DMS53 treated with DMSO at 0.1 percent for 48 hours (cell line): ENCODE measurements around the gene RNF181.
A peak's percentile ranks its signal among the peaks of the same experiment; 100 is the strongest.
"Not testable (repeated sequence)": the region's sequence is repeated elsewhere in the genome, so short reads cannot be mapped to it uniquely, and the experiment has no call there.

ENCODE experiments used
- DNase-seq: peaks from one replicate; lab custom pipeline; 2025; ENCODE audit not compliant: unreplicated experiment; lab: John Stamatoyannopoulos, UW

Gene RNF181

DNA sequence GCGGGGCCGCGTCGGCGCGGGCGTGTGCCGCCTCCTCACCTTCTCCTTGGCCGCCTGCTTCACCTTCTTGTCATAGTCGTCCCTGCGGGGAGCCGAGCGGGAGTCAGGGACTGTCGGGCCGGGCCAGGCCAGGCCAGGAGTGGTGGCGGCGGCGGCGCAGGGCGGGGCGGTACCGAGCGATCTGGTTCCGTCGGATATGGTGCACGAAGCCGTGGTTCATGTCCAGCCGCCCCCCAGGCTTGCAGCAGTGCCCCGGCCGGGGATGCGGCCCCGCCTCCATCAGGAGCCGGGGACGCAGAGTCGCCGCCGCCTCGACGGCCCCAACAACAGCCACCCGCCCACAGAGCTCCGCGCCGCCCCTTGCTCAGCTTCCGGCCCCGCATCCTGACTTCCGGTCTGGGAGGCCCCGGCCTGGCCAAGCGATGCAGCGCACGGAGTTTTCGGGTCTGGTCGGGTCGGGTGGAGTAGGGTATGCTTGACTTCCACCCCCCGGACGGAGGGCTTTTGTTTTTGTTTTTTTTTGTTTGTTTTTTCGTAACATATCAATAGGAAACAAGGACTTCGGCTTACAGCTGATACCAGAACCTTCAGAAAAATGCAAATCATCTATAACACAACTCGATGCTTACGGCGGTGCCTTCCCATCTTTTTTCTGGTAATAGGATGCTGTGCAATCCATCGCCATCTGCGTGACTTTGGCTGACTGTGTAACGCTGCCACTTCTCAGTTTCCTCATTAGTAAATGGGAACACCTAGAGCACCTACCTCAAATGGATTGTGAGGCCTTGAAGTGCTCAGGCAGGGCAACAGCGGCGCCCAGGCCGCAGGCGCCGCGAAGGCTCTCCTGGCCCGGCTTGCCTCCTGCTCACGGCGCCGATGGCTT, 16.4 kb downstream of the RNF181 start, which contains the start of gene C2orf68:
Gene C2orf68 (minus strand): TSS at position 362 of the 883 bp plus-strand sequence. CDS start 82 bp downstream, at position 280.
- DNase-seq = peak; percentile 90

DNA sequence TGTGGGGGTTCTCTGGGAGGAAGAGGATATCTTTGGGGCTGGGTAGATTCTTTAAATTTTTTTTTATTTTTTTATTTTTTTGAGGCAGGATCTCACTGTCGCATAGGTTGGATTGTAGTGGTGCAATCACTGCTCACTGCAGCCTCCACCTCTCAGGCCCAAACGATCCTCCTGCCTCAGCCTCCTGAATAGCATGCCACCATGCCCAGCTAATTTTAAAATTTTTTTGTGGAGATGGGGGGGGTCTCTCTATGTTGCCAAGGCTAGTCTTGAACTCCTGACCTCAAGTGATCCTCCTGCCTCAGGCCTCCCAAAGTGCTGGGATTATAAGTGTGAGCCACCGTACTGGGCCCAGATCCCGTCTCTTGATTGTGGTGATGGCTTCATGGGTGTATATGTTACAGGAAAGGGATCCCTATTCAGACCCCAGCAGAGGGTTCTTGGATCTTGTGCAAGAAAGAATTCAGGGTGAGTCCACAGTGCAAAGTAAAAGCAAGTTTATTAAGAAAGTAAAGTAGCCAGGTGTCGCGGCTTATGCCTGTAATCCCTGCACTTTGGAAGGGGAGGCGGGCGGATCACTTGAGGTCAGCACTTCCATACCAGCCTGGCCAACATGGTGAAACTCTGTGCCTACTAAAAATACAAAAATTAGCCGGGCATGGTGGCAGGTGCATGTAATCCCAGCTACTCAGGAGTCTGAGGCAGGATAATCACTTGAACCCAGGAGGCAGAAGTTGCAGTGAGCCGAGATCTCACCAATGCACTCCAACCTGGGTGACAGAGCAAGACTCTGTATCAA, 18.4 kb downstream of the RNF181 start:
- no peak for DNase-seq

DNA sequence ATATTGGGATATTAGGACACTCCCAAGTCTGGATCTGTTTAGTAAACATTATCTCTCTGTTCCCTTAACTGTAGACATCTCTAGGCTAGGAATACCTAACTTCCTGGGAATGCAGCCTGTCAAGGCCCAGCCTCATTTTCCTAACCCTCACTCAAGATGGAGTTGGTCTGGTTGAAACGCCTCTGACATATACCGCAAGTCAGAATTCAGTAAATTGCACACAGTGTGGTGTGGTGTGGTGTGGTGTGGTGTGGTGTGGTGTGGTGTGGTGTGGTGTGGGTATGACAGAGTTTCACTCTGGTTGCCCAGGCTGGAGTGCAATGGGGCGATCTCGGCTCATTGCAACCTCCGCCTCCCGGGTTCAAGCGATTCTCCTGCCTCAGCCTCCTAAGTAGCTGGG, 19.2 kb downstream of the RNF181 start:
- not testable (repeated sequence) for DNase-seq

DNA sequence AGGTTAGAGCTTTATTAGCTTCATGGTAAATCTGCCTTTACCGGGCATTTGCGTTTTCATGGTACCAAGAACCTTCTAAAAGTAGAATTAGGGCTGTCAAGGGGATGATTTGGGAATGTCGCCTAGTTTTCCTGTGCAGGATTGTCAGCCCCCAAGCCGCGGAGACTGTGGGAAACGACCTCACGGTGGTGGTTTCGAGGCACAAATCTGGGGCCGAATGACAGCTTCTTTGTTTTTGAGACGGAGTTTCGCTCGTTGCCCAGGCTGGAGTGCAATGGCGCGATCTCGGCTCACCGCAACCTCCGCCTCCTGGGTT, 19.8 kb downstream of the RNF181 start:
- DNase-seq = no peak

DNA sequence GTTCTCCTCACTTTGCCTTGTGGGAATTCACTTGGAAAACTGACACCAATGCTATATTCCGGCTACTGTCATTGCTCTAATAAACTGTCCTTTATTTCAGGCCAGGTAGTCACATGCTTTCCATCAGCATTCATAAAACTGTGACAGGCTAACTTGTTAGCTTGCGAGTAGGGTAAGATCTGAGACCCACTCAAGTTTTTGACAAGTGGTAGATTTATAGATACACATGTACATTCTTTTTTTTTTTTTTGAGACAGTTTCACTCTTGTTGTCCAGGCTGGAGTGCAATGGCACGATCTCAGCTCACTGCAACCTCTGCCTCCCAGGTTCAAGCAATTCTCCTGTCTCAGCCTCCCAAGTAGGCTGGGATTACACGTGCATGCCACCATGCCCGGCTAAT, 22.2 kb downstream of the RNF181 start:
- DNase-seq = not testable (repeated sequence)

DNA sequence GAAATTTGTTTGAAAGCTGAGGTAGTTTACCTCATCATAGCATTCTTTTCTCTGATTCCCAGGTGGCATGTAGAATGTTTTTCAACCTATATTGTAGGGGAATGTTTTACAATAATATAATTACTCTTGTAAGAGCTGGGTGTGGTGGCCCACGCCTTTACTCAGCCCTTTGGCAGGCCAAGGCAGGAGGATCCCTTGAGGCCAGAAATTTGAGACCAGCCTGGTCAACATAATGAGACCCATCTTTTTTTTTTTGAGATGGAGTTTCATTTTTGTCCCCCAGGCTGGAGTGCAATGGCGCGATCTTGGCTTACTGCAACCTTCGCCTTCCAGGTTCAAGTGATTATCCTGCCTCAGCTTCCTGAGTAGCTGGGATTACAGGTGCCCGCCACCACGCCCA, 24.1 kb downstream of the RNF181 start:
- no peak for DNase-seq

DNA sequence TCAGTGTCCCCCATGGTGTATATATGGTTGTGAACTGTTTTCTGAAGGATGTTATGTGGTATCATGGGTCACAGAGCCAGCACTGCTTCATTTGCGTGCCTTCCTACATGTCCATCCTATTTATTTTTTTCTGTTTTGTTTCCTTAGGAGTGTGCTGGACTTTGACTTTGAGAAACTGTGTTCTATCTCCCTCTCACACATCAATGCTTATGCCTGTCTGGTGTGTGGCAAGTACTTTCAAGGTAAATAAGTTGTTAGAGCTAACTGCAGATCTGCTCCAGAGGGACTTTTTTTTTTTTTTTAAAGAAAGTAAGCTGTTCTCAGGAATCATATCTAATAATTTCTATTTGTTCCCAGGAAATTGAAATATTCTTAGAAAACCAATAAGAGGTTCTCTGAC, 25.8 kb downstream of the RNF181 start:
- no peak for DNase-seq

DNA sequence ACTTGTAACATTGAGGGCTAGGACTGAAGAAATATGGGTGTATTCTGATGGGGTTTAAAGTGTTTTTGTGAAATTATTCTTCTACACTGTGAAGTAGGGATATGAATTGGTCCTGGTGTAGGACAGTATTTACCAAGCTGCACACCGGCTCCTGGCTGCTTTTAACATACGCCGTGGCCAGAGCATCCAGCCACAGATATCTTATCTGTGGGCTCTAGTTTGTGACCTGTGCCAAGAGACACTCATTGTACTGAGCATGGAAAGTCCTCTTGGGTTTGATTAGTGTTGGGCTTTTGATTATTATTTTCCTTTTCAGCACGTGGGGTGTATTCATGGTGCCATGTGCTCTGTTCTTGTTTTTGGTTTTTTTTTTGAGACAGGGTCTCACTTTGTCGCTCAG, 28.4 kb downstream of the RNF181 start:
- DNase-seq = no peak

DNA sequence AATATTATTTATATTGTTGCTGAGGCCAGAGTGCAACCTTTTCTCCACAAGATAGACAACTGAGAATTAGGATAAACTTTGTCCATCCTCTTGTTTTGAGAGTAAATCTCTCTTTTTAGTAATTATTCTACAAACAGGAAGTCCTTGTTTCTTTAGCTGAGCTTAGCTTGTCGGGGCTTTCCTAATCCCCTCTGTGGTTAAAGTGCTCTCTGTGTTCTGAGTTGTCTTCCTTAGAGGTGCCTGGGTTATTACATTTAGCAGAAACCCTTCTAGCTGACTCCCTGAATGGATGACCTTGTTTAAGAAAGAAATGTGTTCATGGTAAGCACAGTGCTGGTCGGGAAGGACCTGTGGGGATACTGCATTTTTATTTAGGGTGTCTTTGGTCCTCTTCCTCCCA, 33.1 kb downstream of the RNF181 start:
- no peak for DNase-seq

DNA sequence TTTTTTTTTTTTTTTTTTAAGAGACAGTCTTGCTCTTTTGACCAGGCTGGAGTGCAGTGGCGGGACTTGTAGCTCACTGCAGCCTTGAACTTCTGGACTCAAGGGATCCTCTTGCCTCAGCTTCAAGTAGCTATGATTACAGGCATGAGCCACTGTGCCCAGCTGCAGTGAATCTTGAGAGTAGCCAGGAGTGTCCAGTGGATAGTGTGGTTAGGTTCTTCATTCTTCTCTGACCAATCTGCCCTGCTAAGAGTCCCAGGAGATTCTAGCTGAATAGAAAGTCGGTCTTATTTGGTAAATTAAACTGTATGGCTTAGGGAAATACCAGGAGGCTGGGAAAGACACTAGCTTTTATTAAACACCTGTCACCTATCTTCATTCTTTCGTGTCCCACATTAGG, 35.8 kb downstream of the RNF181 start:
- no peak for DNase-seq

DNA sequence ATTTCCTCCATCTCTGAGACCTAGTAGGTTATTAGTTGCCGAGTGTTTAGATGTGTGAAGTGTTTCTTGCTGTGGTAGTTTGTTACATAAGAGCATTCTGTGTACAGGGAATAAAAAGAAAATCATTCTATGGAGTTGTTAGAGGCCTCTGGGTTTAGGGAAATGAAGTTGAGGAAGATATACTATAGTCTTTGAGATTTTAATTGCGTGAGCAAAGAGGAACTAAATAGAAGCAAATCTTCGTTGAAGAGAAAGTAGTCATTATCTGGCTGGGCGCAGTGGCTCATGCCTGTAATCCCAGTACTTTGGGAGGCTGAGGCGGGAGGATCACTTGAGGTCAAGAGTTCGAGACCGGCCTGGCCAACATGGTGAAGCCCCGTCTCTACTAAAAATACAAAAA, 39.5 kb downstream of the RNF181 start:
- no peak for DNase-seq

DNA sequence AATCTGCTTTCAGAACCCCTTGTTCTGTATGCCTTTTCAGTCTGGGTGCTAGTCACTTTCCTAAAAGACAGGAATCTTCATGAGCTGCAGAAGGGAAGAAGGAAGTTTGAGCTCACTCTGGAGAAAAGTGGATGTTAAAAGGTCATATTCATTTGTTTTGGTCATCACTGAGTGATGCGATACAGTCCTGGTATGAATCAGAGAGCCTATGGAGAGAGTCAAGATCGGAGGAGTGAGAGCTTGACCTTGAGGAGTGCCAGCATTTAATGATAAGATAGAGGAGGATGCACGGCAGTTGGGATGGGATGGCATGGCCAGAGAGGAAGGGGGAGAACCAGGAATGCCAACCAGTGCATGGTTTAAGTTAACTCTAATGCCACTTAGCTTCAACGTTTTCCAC, 40.1 kb downstream of the RNF181 start:
- no peak for DNase-seq

DNA sequence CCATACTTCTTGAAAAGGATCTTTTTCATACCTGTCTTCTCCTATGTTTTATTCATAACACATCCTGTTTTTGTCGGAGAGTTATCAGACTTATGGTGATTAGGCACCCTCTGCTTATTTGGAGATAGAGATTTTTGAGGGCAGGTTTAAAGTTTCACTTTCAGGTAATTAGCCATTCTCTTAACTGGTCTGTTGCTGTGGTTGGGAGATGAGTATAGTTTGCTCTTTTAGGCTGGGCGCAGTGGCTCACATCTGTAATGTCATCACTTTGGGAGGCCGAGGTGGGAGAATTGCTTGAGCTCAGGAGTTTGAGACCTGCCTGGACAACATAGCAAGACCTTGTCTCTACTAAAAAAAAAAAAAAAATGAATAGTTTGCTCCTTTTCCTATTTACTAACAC, 47.2 kb downstream of the RNF181 start:
- no peak for DNase-seq

DNA sequence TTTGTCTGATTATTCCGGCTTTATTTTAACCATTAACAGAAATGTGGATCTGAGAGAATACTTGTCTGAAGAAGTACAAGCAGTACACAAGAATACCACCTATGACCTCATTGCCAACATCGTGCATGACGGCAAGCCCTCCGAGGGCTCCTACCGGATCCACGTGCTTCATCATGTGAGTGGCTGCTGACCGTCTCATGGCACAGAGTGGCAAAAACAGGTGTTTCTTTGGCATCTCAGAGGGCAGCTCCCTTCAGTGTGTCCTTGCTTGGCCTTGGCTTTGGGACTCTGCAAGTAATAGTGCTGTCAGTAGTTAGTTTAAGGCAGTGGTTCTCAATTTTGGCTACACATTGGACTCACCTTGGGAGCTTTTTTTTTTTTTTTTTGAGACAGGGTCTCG, 49.4 kb downstream of the RNF181 start:
- no peak for DNase-seq

DNA sequence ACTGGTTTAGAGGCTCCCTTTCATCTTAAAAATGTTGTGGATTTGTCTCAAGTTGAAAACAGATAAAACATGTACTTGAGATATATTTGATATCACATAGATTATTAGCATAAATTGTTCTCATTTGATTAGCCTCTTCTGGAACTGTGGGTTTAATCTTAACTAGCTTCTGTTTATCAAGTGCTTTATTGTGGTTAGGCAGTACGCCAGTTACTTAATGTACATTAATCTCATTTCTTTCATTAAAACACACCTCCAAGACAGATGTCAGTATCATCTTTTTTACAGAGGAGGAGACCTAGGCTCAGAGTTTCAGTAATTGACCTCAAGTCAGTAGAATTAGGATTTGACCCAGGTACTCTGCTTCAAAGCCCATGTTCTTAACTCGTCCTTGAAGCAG, 50.6 kb downstream of the RNF181 start:
- no peak for DNase-seq
